ENCODE data around the gene BRIP1. TPM values are rescaled to one million over a fixed set of nuclear protein-coding genes. Genes with fewer than 3 reads are reported as not detected.
"Not testable (repeated sequence)": the region's sequence is repeated elsewhere in the genome, so short reads cannot be mapped to it uniquely, and the experiment has no call there.

BRIP1 gene
- total and polyA plus RNA-seq, 2 experiments from 2014 or later: 8.0 to 23.1 TPM

DNA sequence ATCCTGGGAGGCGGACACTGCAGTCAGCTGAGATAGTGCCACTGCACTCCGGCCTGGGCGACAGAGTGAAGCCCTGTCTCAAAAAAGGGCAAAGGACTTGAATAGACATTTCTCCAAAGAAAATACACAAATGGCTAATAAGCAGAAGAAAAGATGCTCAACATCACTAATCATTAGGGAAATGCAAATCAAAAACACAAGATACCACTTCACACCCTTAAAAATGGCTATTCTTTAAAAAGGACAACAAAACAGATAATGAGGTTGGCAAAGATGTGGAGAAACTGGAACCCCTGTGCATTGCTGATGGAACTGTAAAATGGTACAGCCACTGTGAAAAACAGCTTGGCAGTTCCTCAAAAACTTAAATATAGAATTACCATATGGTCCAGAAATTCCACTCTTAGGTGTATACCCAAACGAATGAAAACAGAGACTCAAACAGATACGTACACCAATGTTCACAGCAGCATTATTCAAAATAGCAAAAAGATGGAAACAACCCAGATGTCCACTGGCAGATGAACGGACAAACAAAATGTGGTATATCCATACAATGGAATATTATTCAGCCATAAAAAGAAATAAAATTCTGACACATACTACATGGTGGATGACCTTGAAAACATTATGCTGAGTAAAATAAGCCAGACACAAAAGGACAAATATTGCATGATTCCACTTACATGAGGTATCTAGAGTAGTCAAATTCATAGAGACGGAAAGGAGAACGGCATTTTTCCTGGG, 35.5 kb downstream of the BRIP1 start:
- Mint-ChIP-seq H3K9me3 (peaks cover 8% of the 10 kb centered on the region; the same call in 2 of the 3 replicates), H3K4me3 (no peak overlapping the region), H3K27ac (no peak overlapping the region), H3K36me3 (ENCODE audit: low read depth) (peaks cover 37% of the 10 kb centered on the region), H3K27me3 (ENCODE audit: insufficient read depth, low read depth, poor library complexity) (no peaks in the 10 kb centered on the region), H3K4me1 (no peaks in the 10 kb centered on the region)
- Histone ChIP-seq H3K36me3 (ENCODE audit: insufficient read depth) (peaks cover 5% of the 10 kb centered on the region; the same call in 1 of the 2 replicates), H3K4me3 (no peak overlapping the region), H3K4me1 (ENCODE audit: insufficient read depth) (no peaks in the 10 kb centered on the region), H3K27me3 (ENCODE audit: insufficient read depth) (no peaks in the 10 kb centered on the region), H3F3A (replicated peaks; ENCODE audit: low read depth) (no peaks in the 10 kb centered on the region), H3K9me2 (ENCODE audit: insufficient read depth) (no peaks in the 10 kb centered on the region), H3K79me2 (replicated peaks; ENCODE audit: insufficient read depth) (peaks cover 8% of the 10 kb centered on the region; the same call in 1 of the 2 replicates), H3K4me2 (no peak overlapping the region), H2AFZ (no peak overlapping the region), H4K20me1 (replicated peaks; ENCODE audit: insufficient read depth) (no peaks in the 10 kb centered on the region), H3K27ac (ENCODE audit: low read depth) (no peak overlapping the region)
- DNase-seq (ENCODE audit: low spot score) (no peak), ATAC-seq (no peak)
- TF ChIP-seq ZNF331 (CRISPR knock-in tag; IDR thresholded peaks at IDR 0.05; ENCODE audit: low read depth) (no peak), CREB1 (CRISPR knock-in tag; IDR thresholded peaks at IDR 0.05; ENCODE audit: low read depth) (no peak), POLR2AphosphoS5 (IDR thresholded peaks at IDR 0.05; ENCODE audit: low read depth) (no peak)

DNA sequence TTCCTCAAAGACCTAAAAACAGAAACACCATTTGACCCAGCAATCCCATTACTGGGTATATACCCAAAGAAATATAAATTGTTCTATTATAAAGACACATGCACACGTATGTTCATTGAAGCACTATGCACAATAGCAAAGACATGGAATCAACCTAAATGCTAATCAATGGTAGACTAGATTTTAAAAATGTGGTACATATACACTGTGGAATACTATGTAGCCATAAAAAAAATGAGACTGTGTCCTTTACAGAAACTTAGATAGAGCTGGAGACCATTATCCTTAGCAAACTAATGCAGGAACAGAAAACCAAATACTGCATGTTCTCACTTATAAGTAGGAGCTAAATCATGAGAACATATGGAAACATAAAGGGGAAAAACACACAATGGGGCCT, 36.5 kb downstream of the BRIP1 start:
- not testable (repeated sequence) for H4K20me1 ChIP-seq (replicated peaks; ENCODE audit: insufficient read depth); H3K27ac Mint-ChIP-seq; H3K4me2 ChIP-seq; H3K27ac ChIP-seq (ENCODE audit: low read depth); H3K4me3 ChIP-seq; H3K27me3 Mint-ChIP-seq (ENCODE audit: insufficient read depth, low read depth, poor library complexity); ATAC-seq; H3K79me2 ChIP-seq (replicated peaks; ENCODE audit: insufficient read depth); H3F3A ChIP-seq (replicated peaks; ENCODE audit: low read depth); H2AFZ ChIP-seq; H3K4me3 Mint-ChIP-seq; H3K36me3 ChIP-seq (ENCODE audit: insufficient read depth); H3K9me3 Mint-ChIP-seq; H3K27me3 ChIP-seq (ENCODE audit: insufficient read depth); DNase-seq (ENCODE audit: low spot score); H3K4me1 ChIP-seq (ENCODE audit: insufficient read depth); H3K4me1 Mint-ChIP-seq; H3K9me2 ChIP-seq (ENCODE audit: insufficient read depth)
- peaks cover 42% of the 10 kb centered on the region for H3K36me3 Mint-ChIP-seq (ENCODE audit: low read depth)

GRCh38 chr17:61826198-61826597, 37.1 kb downstream of the BRIP1 start:
- H3K4me2 ChIP-seq; H3K9me3 Mint-ChIP-seq; H3K27me3 ChIP-seq (ENCODE audit: insufficient read depth); H2AFZ ChIP-seq; H3K4me1 ChIP-seq (ENCODE audit: insufficient read depth); H3K79me2 ChIP-seq (replicated peaks; ENCODE audit: insufficient read depth); H4K20me1 ChIP-seq (replicated peaks; ENCODE audit: insufficient read depth); H3F3A ChIP-seq (replicated peaks; ENCODE audit: low read depth); H3K4me3 ChIP-seq; H3K4me3 Mint-ChIP-seq; ATAC-seq; H3K27ac ChIP-seq (ENCODE audit: low read depth); H3K9me2 ChIP-seq (ENCODE audit: insufficient read depth); H3K27me3 Mint-ChIP-seq (ENCODE audit: insufficient read depth, low read depth, poor library complexity); H3K36me3 ChIP-seq (ENCODE audit: insufficient read depth); H3K27ac Mint-ChIP-seq; DNase-seq (ENCODE audit: low spot score); H3K4me1 Mint-ChIP-seq: not testable (repeated sequence)
- H3K36me3 Mint-ChIP-seq (ENCODE audit: low read depth): peaks cover 46% of the 10 kb centered on the region

DNA sequence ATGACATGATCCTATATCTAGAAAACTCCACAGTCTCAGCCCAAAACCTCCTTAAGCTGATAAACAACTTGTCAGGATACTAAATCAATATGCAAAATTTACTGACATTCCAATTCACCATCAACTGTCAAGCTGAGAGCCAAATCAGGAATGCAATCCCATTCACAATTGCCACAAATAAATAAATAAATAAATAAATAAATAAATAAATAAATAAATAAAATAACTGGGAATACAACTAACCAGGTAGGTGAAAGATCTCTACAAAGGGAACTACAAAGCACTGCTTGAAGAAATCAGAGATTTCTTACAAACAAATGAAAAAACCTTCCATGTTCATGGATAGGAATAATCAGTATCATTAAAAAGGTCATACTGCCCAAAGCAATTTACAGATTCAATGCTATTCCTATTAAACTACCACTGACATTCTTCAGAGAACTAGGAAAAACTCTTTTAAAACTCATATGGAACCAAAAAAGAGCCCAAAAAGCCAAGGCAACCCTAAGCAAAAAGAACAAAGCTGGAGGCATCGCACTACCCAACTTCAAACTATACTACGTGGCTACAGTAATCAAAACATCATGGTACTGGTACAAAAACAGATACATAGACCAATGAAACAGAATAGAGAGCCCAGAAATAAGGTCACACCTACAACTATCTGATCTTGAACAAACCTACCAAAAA, 37.7 kb downstream of the BRIP1 start:
- no peak overlapping the region for H2AFZ ChIP-seq
- ATAC-seq (no peak), DNase-seq (ENCODE audit: low spot score) (no peak)
- H3K27me3 ChIP-seq (ENCODE audit: insufficient read depth): no peaks in the 10 kb centered on the region
- H3K27ac ChIP-seq (ENCODE audit: low read depth): no peak overlapping the region
- H3K79me2 ChIP-seq (replicated peaks; ENCODE audit: insufficient read depth): peaks cover 8% of the 10 kb centered on the region; the same call in 1 of the 2 replicates
- no peaks in the 10 kb centered on the region for H3K4me1 ChIP-seq (ENCODE audit: insufficient read depth)
- peaks cover 9% of the 10 kb centered on the region; the same call in 1 of the 2 replicates for H3K36me3 ChIP-seq (ENCODE audit: insufficient read depth)
- no peak overlapping the region for H3K4me3 ChIP-seq
- Mint-ChIP-seq H3K27ac (no peak overlapping the region), H3K36me3 (ENCODE audit: low read depth) (peaks cover 52% of the 10 kb centered on the region), H3K9me3 (peaks cover 8% of the 10 kb centered on the region; the same call in 2 of the 3 replicates), H3K4me3 (no peak overlapping the region), H3K27me3 (ENCODE audit: insufficient read depth, low read depth, poor library complexity) (no peaks in the 10 kb centered on the region), H3K4me1 (no peaks in the 10 kb centered on the region)
- no peak overlapping the region for H3K4me2 ChIP-seq
- no peaks in the 10 kb centered on the region for H3F3A ChIP-seq (replicated peaks; ENCODE audit: low read depth)
- no peaks in the 10 kb centered on the region for H3K9me2 ChIP-seq (ENCODE audit: insufficient read depth)
- no peaks in the 10 kb centered on the region for H4K20me1 ChIP-seq (replicated peaks; ENCODE audit: insufficient read depth)
- TF ChIP-seq CTCF (conservative IDR thresholded peaks at IDR 0.05; ENCODE audit: low read depth in 2 of 2) (no peak), STAT1 (IDR thresholded peaks at IDR 0.05; ENCODE audit: unreplicated experiment) (no peak), ZNF331 (CRISPR knock-in tag; IDR thresholded peaks at IDR 0.05; ENCODE audit: low read depth) (no peak)

Data from GM23338 (cell line).